HFFc6 (cell line): Measurements from ENCODE around the gene COG1. TPM values are rescaled to one million over a fixed set of nuclear protein-coding genes. Genes with fewer than 3 reads are reported as not detected.

Experiments used
- DNase-seq: peaks from one replicate; pipeline ENCODE4 v3.0.0-alpha.2; 2018
- H3K27ac Mint-ChIP-seq: 2 replicates; pipeline ENCODE4 v1.8.0; 2020; ENCODE audit warnings: mild to moderate bottlenecking, mixed read lengths
- H3K27me3 Mint-ChIP-seq: 2 replicates; pipeline ENCODE4 v1.8.0; 2021; ENCODE audit warnings: mild to moderate bottlenecking, moderate library complexity, mixed read lengths; ENCODE audit not compliant: insufficient read depth
- H3K36me3 Mint-ChIP-seq: 2 replicates; pipeline ENCODE4 v1.8.0; 2021; ENCODE audit warnings: low read depth, mixed read lengths
- H3K4me1 Mint-ChIP-seq: 2 replicates; pipeline ENCODE4 v1.8.0; 2020; ENCODE audit warnings: low read depth, mixed read lengths
- H3K4me3 Mint-ChIP-seq: 2 replicates; pipeline ENCODE4 v1.8.0; 2020; ENCODE audit warnings: mild to moderate bottlenecking, moderate library complexity, mixed read lengths
- H3K9me3 Mint-ChIP-seq: 2 replicates; pipeline ENCODE4 v1.8.0; 2020; ENCODE audit warnings: mild to moderate bottlenecking, mixed read lengths
- CTCF ChIP-seq: fragments of 200-600 bp; sonication (generic); IDR thresholded peaks from 2 replicates; pipeline ENCODE4 v1.5.0; 2021; ENCODE audit warnings: antibody characterized with exemption, mild to moderate bottlenecking
- total RNA-seq, 6 experiments: library from RNA; stranded (reverse); fragmentation: NEBNext Ultra II Directional; extraction: Animal tissue kit (Norgen Biotek cat#: 25700); gene quantifications; 2 replicates in 1 of 6; 3 replicates in 5 of 6; pipeline ENCODE4 v1.2.3, GENCODE V29; 2021

Gene COG1
- total RNA-seq, 6 experiments from 2014 or later, result 47.3 to 59.0 (median 55.8) TPM

GRCh38 chr17:73168667-73169066, 24.2 kb upstream of the COG1 start:
- no peak for TF ChIP-seq CTCF
- peaks cover 31% of the 10 kb centered on the region for H3K27me3 Mint-ChIP-seq
- H3K4me3 Mint-ChIP-seq, result no peak overlapping the region
- H3K4me1 Mint-ChIP-seq, result peaks cover 28% of the 10 kb centered on the region
- no peak overlapping the region for H3K27ac Mint-ChIP-seq
- DNase-seq, result no peak
- no peaks in the 10 kb centered on the region for H3K36me3 Mint-ChIP-seq
- H3K9me3 Mint-ChIP-seq, result no peaks in the 10 kb centered on the region

- Mint-ChIP-seq H3K4me3 (no peak overlapping the region), H3K27ac (no peak overlapping the region), H3K9me3 (no peaks in the 10 kb centered on the region), H3K27me3 (peaks cover 20% of the 10 kb centered on the region), H3K36me3 (no peaks in the 10 kb centered on the region), H3K4me1 (peaks cover 16% of the 10 kb centered on the region)
- no peak for TF ChIP-seq CTCF
- no peak for DNase-seq
Observed at GRCh38 chr17:73170324-73170723, 22.5 kb upstream of the COG1 start.

GRCh38 chr17:73172252-73172651, 20.6 kb upstream of the COG1 start:
- Mint-ChIP-seq H3K9me3 (no peaks in the 10 kb centered on the region), H3K36me3 (no peaks in the 10 kb centered on the region), H3K4me1 (no peaks in the 10 kb centered on the region), H3K4me3 (no peak overlapping the region), H3K27me3 (peaks cover 5% of the 10 kb centered on the region), H3K27ac (no peak overlapping the region)
- no peak for DNase-seq
- no peak for TF ChIP-seq CTCF

- no peak overlapping the region for H3K27ac Mint-ChIP-seq
- H3K9me3 Mint-ChIP-seq, result no peaks in the 10 kb centered on the region
- no peak overlapping the region for H3K4me3 Mint-ChIP-seq
- no peak for TF ChIP-seq CTCF
- no peaks in the 10 kb centered on the region for H3K36me3 Mint-ChIP-seq
- H3K27me3 Mint-ChIP-seq, result no peaks in the 10 kb centered on the region; the same call in none of the 2 replicates
- no peaks in the 10 kb centered on the region for H3K4me1 Mint-ChIP-seq
- DNase-seq, result no peak
Observed at GRCh38 chr17:73174126-73174525, 18.7 kb upstream of the COG1 start.

GRCh38 chr17:73175962-73176565, 16.8 kb upstream of the COG1 start:
- H3K27ac Mint-ChIP-seq, result no peak overlapping the region
- H3K36me3 Mint-ChIP-seq, result no peaks in the 10 kb centered on the region
- no peak overlapping the region for H3K4me3 Mint-ChIP-seq
- no peak for DNase-seq
- H3K9me3 Mint-ChIP-seq, result no peaks in the 10 kb centered on the region
- no peaks in the 10 kb centered on the region for H3K4me1 Mint-ChIP-seq
- no peak for TF ChIP-seq CTCF
- no peaks in the 10 kb centered on the region; the same call in none of the 2 replicates for H3K27me3 Mint-ChIP-seq

GRCh38 chr17:73179387-73179786, 13.5 kb upstream of the COG1 start:
- no peak for TF ChIP-seq CTCF
- Mint-ChIP-seq H3K4me3 (no peak overlapping the region), H3K4me1 (no peaks in the 10 kb centered on the region), H3K36me3 (no peaks in the 10 kb centered on the region), H3K27me3 (no peaks in the 10 kb centered on the region; the same call in 1 of the 2 replicates), H3K27ac (no peak overlapping the region), H3K9me3 (no peaks in the 10 kb centered on the region)
- no peak for DNase-seq
